NB4 (cell line): ENCODE results near the gene WDR33.

Experiments used
- MAX ChIP-seq: IDR thresholded peaks from 2 replicates; pipeline ENCODE4 v1.6.1; 2011; ENCODE audit warnings: low read depth, low read length
- MYC ChIP-seq: IDR thresholded peaks from 2 replicates; pipeline ENCODE4 v1.6.1; 2011; ENCODE audit warnings: low read depth, low read length
- TF ChIP-seq, protein P1 (sequence below): IDR thresholded peaks from one replicate; pipeline ENCODE4 v1.5.1; 2012; ENCODE audit warnings: low read depth, low read length

- TF ChIP-seq, protein P1, sequence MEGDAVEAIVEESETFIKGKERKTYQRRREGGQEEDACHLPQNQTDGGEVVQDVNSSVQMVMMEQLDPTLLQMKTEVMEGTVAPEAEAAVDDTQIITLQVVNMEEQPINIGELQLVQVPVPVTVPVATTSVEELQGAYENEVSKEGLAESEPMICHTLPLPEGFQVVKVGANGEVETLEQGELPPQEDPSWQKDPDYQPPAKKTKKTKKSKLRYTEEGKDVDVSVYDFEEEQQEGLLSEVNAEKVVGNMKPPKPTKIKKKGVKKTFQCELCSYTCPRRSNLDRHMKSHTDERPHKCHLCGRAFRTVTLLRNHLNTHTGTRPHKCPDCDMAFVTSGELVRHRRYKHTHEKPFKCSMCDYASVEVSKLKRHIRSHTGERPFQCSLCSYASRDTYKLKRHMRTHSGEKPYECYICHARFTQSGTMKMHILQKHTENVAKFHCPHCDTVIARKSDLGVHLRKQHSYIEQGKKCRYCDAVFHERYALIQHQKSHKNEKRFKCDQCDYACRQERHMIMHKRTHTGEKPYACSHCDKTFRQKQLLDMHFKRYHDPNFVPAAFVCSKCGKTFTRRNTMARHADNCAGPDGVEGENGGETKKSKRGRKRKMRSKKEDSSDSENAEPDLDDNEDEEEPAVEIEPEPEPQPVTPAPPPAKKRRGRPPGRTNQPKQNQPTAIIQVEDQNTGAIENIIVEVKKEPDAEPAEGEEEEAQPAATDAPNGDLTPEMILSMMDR, result no peak
- TF ChIP-seq MYC (no peak), MAX (no peak)
Measured at GRCh38 chr2:127792805-127793204, 18.2 kb downstream of the WDR33 start.
